Measurements from ENCODE around the gene RAD51B.
"Not testable (repeated sequence)": the region's sequence is repeated elsewhere in the genome, so short reads cannot be mapped to it uniquely, and the experiment has no call there.

The RAD51B gene

DNA sequence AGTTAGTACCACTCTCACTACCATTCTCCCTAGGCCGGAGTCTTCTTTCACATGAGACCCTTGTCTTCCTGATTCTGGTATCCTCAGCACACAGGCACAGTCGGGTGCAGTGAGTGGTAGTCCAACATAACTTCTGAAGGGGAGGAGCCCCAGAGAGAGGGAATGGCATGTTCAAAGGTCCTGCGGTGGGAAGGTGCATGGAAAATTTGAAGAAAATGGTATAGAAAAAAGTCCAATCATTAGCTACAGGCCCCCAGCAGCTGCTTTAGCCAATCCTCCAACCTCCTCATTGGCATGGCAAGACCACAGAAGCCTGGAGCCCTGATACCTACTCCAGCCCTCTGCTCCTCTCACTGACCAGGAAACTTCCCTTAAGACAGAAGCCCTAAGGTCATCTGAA, 876.7 kb downstream of the RAD51B start:
- DNase-seq (ENCODE audit: insufficient read length) = no peak
- FAIRE-seq = no peak
- TF ChIP-seq POLR2A (IDR thresholded peaks at IDR 0.05; ENCODE audit: low read depth, low read length) = no peak
- TF ChIP-seq POLR2AphosphoS5 (IDR thresholded peaks at IDR 0.05; ENCODE audit: low read depth, low read length) = no peak
- no peak for TF ChIP-seq TAF1 (IDR thresholded peaks at IDR 0.05; ENCODE audit: borderline replicate concordance, low read depth, low read length)

DNA sequence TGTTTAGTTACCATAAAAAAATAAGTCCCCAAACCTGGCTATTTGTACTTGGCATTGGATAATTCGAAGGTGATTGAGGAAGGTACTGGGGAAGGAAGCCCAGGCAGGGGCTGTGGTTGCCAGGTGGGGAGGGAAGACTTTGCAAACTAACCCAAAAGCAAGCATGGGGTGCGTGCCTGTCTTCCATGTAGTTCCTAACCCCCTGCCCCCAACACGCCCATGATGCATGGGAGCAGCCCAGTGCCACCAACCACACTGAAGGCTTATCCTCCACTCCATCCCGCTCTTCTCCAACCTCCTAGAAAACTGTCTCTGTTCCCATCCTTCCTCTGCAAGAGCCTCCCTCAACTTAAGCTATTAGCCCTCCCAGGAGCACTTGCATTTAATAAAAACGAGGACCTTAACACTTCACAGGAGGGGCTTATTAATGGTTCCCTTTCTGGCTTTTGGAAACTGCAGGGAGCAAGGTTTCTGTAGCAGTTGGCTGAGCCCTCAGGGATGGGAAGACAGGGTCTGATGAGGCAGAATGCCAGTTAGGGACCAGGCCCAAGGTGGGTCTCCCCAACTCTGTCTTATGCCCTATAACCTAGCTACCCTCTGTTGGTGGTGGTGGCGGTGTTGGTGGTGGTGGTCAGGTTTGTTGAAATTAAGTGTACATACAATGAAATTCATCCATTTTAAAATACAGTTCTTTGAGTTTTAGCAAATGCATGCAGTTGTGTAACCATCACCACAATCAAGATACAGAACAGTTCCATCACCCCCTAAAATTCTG, 877.3 kb downstream of the RAD51B start:
- FAIRE-seq = no peak
- no peak for TF ChIP-seq POLR2AphosphoS5 (IDR thresholded peaks at IDR 0.05; ENCODE audit: low read depth, low read length)
- TF ChIP-seq POLR2A (IDR thresholded peaks at IDR 0.05; ENCODE audit: low read depth, low read length) = no peak
- no peak for DNase-seq (ENCODE audit: insufficient read length)

DNA sequence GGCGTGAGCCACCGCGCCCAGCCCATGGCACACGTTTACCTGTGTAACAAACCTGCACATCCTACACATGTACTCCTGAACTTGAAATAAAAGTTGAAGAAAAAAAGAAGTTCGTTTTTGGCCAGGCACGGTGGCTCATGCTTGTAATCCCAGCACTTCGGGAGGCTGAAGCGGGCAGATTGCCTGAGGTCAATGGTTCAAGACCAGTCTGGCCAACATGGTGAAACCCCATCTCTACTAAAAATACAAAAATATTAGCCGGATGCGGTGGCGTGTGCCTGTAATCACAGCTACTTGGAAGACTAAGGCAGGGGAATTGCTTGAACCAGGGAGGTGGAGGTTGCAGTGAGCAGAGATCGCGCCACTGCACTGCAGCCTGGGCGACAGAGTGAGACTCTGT, 879.2 kb downstream of the RAD51B start:
- DNase-seq (ENCODE audit: insufficient read length); FAIRE-seq: not testable (repeated sequence)

GRCh38 chr14:68701001-68701741, 881.6 kb downstream of the RAD51B start:
- TF ChIP-seq POLR2AphosphoS5 (IDR thresholded peaks at IDR 0.05; ENCODE audit: low read depth, low read length) (no peak), POLR2A (IDR thresholded peaks at IDR 0.05; ENCODE audit: low read depth, low read length) (no peak), TAF1 (IDR thresholded peaks at IDR 0.05; ENCODE audit: borderline replicate concordance, low read depth, low read length) (no peak)
- no peak for FAIRE-seq
- DNase-seq (ENCODE audit: insufficient read length) = no peak

GRCh38 chr14:68702135-68702534, 882.6 kb downstream of the RAD51B start:
- FAIRE-seq (no peak), DNase-seq (ENCODE audit: insufficient read length) (no peak)
- TF ChIP-seq POLR2A (IDR thresholded peaks at IDR 0.05; ENCODE audit: low read depth, low read length) = no peak
- no peak for TF ChIP-seq TAF1 (IDR thresholded peaks at IDR 0.05; ENCODE audit: borderline replicate concordance, low read depth, low read length)
- TF ChIP-seq POLR2AphosphoS5 (IDR thresholded peaks at IDR 0.05; ENCODE audit: low read depth, low read length) = no peak

DNA sequence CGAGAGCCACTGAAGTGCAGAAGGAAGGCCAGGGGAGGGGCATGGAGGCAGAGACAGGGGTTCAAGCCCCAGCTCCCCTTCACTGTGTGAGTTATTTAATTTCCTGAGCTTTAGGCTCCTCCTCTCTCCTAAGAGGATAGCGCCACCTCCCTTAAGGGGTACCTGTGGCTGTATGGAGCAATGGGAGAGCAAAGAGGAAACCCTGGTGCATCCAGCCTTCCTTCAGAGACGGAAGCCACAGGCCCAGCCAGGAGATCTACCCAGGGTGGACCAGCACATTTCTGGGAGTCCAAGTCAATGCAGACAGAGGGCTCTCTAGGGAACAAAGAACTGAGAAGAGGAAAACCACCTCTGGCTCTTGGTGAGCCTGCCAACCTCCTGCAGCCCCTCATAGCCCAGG, 883.0 kb downstream of the RAD51B start:
- FAIRE-seq = no peak
- no peak for TF ChIP-seq POLR2A (IDR thresholded peaks at IDR 0.05; ENCODE audit: low read depth, low read length)
- no peak for TF ChIP-seq TAF1 (IDR thresholded peaks at IDR 0.05; ENCODE audit: borderline replicate concordance, low read depth, low read length)
- no peak for TF ChIP-seq POLR2AphosphoS5 (IDR thresholded peaks at IDR 0.05; ENCODE audit: low read depth, low read length)
- no peak for DNase-seq (ENCODE audit: insufficient read length)

DNA sequence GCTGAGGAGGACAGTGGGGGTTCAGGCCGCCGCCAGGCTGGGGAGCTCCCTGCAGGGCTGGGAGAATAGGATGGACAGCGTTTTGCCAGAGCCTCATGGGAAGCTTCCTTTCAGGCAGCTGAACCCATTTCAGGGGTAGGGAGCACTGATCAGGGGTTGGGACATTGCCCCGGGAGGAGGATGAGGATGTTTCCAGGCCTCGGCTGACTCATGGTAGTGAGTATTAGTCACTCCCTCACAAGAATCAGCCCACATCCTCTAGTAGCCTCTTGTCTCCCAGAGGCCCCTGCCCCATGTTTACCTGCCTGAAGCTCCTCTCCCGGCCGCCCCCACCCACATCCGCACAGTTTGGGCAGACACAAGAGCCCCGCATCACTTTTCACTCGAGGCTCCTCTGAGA, 883.5 kb downstream of the RAD51B start:
- no peak for TF ChIP-seq POLR2A (IDR thresholded peaks at IDR 0.05; ENCODE audit: low read depth, low read length)
- TF ChIP-seq TAF1 (IDR thresholded peaks at IDR 0.05; ENCODE audit: borderline replicate concordance, low read depth, low read length) = no peak
- no peak for TF ChIP-seq POLR2AphosphoS5 (IDR thresholded peaks at IDR 0.05; ENCODE audit: low read depth, low read length)
- FAIRE-seq (no peak), DNase-seq (ENCODE audit: insufficient read length) (no peak)

- TF ChIP-seq TAF1 (IDR thresholded peaks at IDR 0.05; ENCODE audit: borderline replicate concordance, low read depth, low read length) = no peak
- TF ChIP-seq POLR2A (IDR thresholded peaks at IDR 0.05; ENCODE audit: low read depth, low read length) = no peak
- TF ChIP-seq POLR2AphosphoS5 (IDR thresholded peaks at IDR 0.05; ENCODE audit: low read depth, low read length) = no peak
- DNase-seq (ENCODE audit: insufficient read length) (no peak), FAIRE-seq (no peak)
Observed at GRCh38 chr14:68704736-68705720, 885.4 kb downstream of the RAD51B start.

DNA sequence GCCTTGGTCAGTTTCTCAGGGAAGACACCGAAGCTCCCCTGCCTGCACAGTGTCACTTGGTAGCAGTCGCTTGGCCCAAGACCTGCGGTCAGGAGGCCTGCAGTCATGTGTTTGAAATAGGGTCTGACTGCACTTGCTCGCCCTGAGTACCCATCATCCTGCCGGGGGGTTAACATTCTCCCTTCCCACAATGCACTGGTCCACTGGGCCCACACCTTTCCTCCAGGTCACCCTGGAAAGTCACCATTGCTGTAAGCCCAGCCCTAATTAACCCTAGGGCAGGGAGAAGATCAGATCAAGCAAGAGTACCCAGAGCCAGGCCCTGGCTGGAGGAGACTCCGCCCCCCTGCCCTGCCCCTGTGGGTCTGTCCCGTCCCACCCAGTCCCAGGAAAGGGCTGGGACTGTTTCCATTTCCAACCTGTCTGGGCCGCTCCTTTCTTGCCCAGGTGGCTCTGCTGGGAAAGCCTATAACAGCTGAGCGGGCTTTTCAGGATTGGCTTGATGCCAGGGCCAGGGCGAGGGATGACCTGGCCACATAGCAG, 886.2 kb downstream of the RAD51B start:
- TF ChIP-seq TAF1 (IDR thresholded peaks at IDR 0.05; ENCODE audit: borderline replicate concordance, low read depth, low read length) = no peak
- TF ChIP-seq POLR2A (IDR thresholded peaks at IDR 0.05; ENCODE audit: low read depth, low read length) = no peak
- no peak for TF ChIP-seq POLR2AphosphoS5 (IDR thresholded peaks at IDR 0.05; ENCODE audit: low read depth, low read length)
- DNase-seq (ENCODE audit: insufficient read length) = no peak
- FAIRE-seq = no peak

DNA sequence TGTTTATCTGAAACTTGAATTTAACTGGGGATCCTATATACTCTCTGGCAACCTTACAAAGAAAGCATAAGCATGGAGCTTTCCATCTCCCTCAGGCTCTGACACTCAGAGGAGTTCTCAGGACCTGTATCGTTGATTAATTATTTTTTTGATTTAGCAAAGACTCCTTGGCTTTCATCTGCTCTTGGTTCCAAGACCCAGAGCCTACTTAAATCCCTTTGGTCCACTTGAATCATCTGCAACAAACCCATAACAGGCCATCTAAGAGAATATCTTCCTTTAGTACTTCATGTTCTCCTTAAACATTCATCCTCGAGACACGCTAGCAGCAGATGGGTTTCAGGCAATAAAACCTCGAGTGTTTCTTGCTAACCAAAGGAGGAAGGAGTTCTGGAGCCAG, 887.9 kb downstream of the RAD51B start:
- TF ChIP-seq TAF1 (IDR thresholded peaks at IDR 0.05; ENCODE audit: borderline replicate concordance, low read depth, low read length) (no peak), POLR2A (IDR thresholded peaks at IDR 0.05; ENCODE audit: low read depth, low read length) (no peak), POLR2AphosphoS5 (IDR thresholded peaks at IDR 0.05; ENCODE audit: low read depth, low read length) (no peak)
- FAIRE-seq (no peak), DNase-seq (ENCODE audit: insufficient read length) (no peak)

GRCh38 chr14:68708343-68708742, 888.8 kb downstream of the RAD51B start:
- no peak for FAIRE-seq
- no peak for TF ChIP-seq TAF1 (IDR thresholded peaks at IDR 0.05; ENCODE audit: borderline replicate concordance, low read depth, low read length)
- no peak for DNase-seq (ENCODE audit: insufficient read length)

Measured in GM12892 (cell line).